ENCODE results near the gene UST.
A peak's percentile ranks its signal among the peaks of the same experiment; 100 is the strongest.

Gene UST

DNA sequence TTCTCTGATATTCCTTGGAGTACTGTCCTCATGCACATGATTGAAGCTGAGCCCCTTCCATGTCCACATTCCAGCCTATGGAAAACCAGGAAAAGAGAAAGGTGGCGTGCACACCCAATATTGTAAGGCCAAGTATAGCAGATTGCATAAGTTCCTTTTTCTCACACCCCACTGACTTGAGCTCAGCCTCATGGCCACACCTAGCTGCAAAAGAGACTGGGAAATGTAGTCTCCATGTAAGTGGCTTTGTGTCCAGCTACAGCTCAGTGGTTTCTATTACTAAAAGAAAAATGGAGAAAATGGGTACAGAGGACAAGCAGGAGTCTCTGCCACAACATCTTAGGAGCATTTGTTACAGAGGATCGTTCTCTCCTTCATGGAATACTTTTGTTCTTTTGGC, 10.8 kb upstream of the UST start:
- Histone ChIP-seq H3K36me3 (ENCODE audit: control insufficient read depth in 2 of 2, insufficient read depth in 2 of 2, low read length in 2 of 2) (no peaks in the 10 kb centered on the region), H3K9me3 (ENCODE audit: control insufficient read depth in 2 of 2, low read length in 2 of 2) (no peaks in the 10 kb centered on the region), H3K4me1 (ENCODE audit: control insufficient read depth in 2 of 2, insufficient read depth in 2 of 2, low read length in 2 of 2) (no peaks in the 10 kb centered on the region)

DNA sequence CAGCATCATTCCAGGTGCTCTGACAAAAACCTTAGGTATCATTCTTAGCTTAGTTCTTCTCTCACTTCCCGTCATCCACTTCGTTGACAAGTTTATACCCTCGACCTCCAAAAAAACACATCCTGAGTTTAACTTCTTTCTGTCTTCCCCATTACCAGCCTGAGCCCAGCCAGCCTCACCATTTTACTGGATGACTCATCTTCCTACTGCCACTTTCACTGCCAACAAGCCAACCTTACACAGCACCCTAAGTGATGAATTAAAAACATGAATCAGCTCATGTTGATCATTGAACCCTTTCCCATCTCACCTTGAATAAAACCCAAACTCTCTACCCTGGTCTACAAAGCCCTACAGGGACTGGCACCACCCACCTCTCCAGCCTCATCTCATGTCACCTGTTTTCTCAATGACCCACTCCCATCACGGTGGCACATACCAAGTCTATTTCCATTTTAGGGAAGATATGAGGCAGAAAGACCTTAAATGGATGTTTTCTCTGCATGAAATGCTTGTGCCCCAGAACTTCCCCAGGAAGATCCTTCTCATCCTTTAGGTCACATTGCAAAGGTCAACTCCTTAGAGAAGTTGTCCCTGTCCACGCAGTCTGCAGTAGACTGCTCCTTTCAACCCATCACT, 9.9 kb upstream of the UST start:
- no peaks in the 10 kb centered on the region for H3K27me3 ChIP-seq (ENCODE audit: control insufficient read depth in 2 of 2, insufficient read depth in 2 of 2, low read length in 2 of 2)
- H3K4me1 ChIP-seq (ENCODE audit: control insufficient read depth in 2 of 2, insufficient read depth in 2 of 2, low read length in 2 of 2), result no peaks in the 10 kb centered on the region
- no peaks in the 10 kb centered on the region for H3K36me3 ChIP-seq (ENCODE audit: control insufficient read depth in 2 of 2, insufficient read depth in 2 of 2, low read length in 2 of 2)
- no peak overlapping the region for H3K9ac ChIP-seq (ENCODE audit: low read depth in 1 of 2, low read length in 2 of 2)
- no peak overlapping the region for H3K27ac ChIP-seq (ENCODE audit: low read depth in 2 of 2, low read length in 2 of 2)
- no peaks in the 10 kb centered on the region for H3K9me3 ChIP-seq (ENCODE audit: control insufficient read depth in 2 of 2, low read length in 2 of 2)
- no peak overlapping the region for H3K4me3 ChIP-seq (ENCODE audit: low read length in 2 of 2)

More for the DNA sequence above, 10.8 kb upstream of the UST start:
- Histone ChIP-seq H3K27ac (ENCODE audit: low read depth in 2 of 2, low read length in 2 of 2) (no peak overlapping the region), H3K27me3 (ENCODE audit: control insufficient read depth in 2 of 2, insufficient read depth in 2 of 2, low read length in 2 of 2) (no peaks in the 10 kb centered on the region), H3K4me3 (ENCODE audit: low read length in 2 of 2) (no peak overlapping the region), H3K9ac (ENCODE audit: low read depth in 1 of 2, low read length in 2 of 2) (no peak overlapping the region)

DNA sequence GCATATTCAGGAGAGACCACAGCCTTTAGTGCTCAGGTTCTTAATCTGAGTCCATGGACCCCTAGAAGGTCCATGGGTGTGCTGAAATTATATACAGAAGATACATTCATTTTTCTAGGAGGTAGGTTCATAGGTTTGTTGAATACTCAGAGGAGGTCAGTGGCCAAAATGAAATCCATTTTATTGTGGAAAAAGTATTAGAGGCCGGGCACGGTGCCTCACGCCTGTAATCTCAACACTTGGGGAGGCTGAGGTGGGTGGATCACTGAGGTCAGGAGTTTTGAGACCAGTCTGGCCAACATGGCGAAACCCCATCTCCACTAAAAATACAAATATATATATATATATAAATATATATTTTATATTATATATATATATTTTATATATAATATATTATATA, 9.0 kb upstream of the UST start:
- Histone ChIP-seq H3K36me3 (ENCODE audit: control insufficient read depth in 2 of 2, insufficient read depth in 2 of 2, low read length in 2 of 2) (no peaks in the 10 kb centered on the region), H3K9ac (ENCODE audit: low read depth in 1 of 2, low read length in 2 of 2) (no peak overlapping the region), H3K4me3 (ENCODE audit: low read length in 2 of 2) (no peak overlapping the region), H3K27me3 (ENCODE audit: control insufficient read depth in 2 of 2, insufficient read depth in 2 of 2, low read length in 2 of 2) (no peaks in the 10 kb centered on the region), H3K4me1 (ENCODE audit: control insufficient read depth in 2 of 2, insufficient read depth in 2 of 2, low read length in 2 of 2) (no peaks in the 10 kb centered on the region), H3K9me3 (ENCODE audit: control insufficient read depth in 2 of 2, low read length in 2 of 2) (no peaks in the 10 kb centered on the region), H3K27ac (ENCODE audit: low read depth in 2 of 2, low read length in 2 of 2) (no peak overlapping the region)

DNA sequence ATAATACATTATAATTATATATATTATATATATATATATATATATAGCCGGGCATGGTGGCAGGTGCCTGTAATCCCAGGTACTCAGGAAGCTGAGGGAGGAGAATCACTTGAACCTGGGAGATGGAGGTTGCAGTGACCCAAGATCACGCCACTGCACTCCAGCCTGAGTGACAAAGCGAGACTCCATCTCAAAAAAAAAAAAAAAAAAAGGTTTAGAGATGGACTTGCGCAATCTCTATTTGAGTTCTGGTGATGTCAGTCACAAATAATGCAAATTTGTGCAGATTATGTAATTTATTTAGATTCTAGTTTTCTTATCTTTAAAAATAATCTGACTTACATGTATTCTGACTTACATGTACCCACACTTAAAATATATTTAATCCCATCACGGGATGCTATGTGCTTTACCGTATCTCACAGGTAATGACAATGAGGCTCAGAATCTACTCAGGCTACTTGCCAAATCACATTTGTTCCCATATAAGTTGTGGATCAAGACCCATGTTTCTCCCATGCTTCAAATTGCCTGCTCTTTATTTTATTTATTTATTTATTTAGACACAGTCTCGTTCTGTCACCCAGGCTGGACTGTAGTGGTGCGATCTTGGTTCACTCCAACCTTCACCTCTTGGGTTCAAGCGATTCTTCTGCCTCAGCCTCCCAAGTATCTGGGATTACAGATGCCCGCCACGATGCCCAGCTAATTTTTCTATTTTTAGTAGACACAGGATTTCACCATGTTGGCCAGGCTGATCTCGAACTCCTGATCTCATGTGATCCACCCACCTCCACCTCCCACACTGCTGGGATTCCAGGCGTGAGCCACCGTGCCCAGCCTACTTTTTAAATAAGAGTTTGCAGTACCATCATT, 7.6 kb upstream of the UST start:
- Histone ChIP-seq H3K36me3 (ENCODE audit: control insufficient read depth in 2 of 2, insufficient read depth in 2 of 2, low read length in 2 of 2) (no peaks in the 10 kb centered on the region), H3K9me3 (ENCODE audit: control insufficient read depth in 2 of 2, low read length in 2 of 2) (no peaks in the 10 kb centered on the region), H3K27ac (ENCODE audit: low read depth in 2 of 2, low read length in 2 of 2) (no peak overlapping the region), H3K9ac (ENCODE audit: low read depth in 1 of 2, low read length in 2 of 2) (no peak overlapping the region), H3K4me1 (ENCODE audit: control insufficient read depth in 2 of 2, insufficient read depth in 2 of 2, low read length in 2 of 2) (no peaks in the 10 kb centered on the region), H3K27me3 (ENCODE audit: control insufficient read depth in 2 of 2, insufficient read depth in 2 of 2, low read length in 2 of 2) (no peaks in the 10 kb centered on the region), H3K4me3 (ENCODE audit: low read length in 2 of 2) (no peak overlapping the region)

DNA sequence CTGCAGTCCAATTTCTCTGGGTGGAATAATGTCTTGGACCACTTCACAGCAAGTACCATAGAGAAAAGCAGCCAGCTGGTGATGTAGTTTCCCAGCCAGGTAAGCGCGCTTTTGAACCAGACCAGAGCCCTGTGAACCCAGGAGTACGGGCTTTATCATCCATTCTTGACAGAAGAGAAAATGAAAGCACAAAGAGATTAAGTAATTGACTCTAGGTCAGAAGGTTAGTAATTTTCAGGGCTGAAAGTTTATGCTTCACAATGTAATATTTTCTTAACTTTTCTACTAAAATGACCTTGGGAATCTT, 7.1 kb upstream of the UST start:
- no peaks in the 10 kb centered on the region for H3K36me3 ChIP-seq (ENCODE audit: control insufficient read depth in 2 of 2, insufficient read depth in 2 of 2, low read length in 2 of 2)
- H3K4me1 ChIP-seq (ENCODE audit: control insufficient read depth in 2 of 2, insufficient read depth in 2 of 2, low read length in 2 of 2), result no peaks in the 10 kb centered on the region
- peaks cover 0 to under 1% of the 10 kb centered on the region in 2 donors for H3K27me3 ChIP-seq (ENCODE audit: control insufficient read depth in 2 of 2, insufficient read depth in 2 of 2, low read length in 2 of 2)
- H3K27ac ChIP-seq (ENCODE audit: low read depth in 2 of 2, low read length in 2 of 2), result no peak overlapping the region
- no peak overlapping the region for H3K9ac ChIP-seq (ENCODE audit: low read depth in 1 of 2, low read length in 2 of 2)
- H3K9me3 ChIP-seq (ENCODE audit: control insufficient read depth in 2 of 2, low read length in 2 of 2), result no peaks in the 10 kb centered on the region
- no peak overlapping the region for H3K4me3 ChIP-seq (ENCODE audit: low read length in 2 of 2)

DNA sequence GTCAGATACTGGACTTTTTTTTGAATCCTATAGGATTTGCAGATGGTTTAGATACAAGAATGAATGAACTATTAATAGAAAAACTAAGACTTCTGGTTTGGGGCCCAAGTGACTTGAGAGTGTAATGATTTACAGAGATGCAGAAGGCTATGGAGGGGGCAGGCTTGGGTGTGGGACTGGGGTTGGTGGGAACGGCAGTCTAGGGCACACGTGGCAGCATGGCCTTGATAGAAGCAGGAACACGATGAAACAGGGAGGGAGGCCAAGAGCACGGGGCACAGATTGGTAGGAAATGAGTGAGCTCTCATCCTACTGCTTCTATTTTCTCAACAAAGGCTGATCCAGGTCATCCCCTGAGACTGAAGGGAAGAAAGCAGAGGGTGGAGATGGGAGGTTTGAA, 3.4 kb upstream of the UST start:
- H3K27ac ChIP-seq (ENCODE audit: low read depth in 2 of 2, low read length in 2 of 2), result no peak overlapping the region
- no peaks in the 10 kb centered on the region for H3K36me3 ChIP-seq (ENCODE audit: control insufficient read depth in 2 of 2, insufficient read depth in 2 of 2, low read length in 2 of 2)
- peaks cover 12 to 13% of the 10 kb centered on the region in 2 donors for H3K27me3 ChIP-seq (ENCODE audit: control insufficient read depth in 2 of 2, insufficient read depth in 2 of 2, low read length in 2 of 2)
- no peak overlapping the region for H3K4me3 ChIP-seq (ENCODE audit: low read length in 2 of 2)
- no peaks in the 10 kb centered on the region for H3K9me3 ChIP-seq (ENCODE audit: control insufficient read depth in 2 of 2, low read length in 2 of 2)
- H3K9ac ChIP-seq (ENCODE audit: low read depth in 1 of 2, low read length in 2 of 2), result no peak overlapping the region
- H3K4me1 ChIP-seq (ENCODE audit: control insufficient read depth in 2 of 2, insufficient read depth in 2 of 2, low read length in 2 of 2), result peaks cover 3 to 4% of the 10 kb centered on the region in 2 donors

DNA sequence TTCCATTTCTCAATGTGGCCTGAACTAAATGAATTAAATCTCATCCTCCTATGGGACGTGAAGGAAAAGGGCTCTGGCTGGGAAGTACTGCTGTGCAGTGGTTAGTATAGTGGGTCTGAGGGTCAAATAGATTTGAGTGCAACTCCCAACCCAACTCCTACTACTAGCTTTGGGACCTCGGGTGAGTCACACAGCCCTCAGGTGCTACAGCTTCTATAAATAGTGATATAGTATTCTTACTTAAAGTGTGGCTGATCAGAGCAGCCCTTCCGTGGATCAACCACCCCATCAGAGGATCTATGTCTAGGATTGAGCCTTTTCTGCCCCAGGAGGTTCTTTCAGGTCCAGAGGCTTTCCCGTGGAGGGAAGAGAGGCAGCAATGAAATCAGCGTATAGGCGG, 904 bp upstream of the UST start:
- H3K27me3 ChIP-seq (ENCODE audit: control insufficient read depth in 2 of 2, insufficient read depth in 2 of 2, low read length in 2 of 2), result peaks cover 18 to 24% of the 10 kb centered on the region in 2 donors
- H3K36me3 ChIP-seq (ENCODE audit: control insufficient read depth in 2 of 2, insufficient read depth in 2 of 2, low read length in 2 of 2), result no peaks in the 10 kb centered on the region
- H3K9me3 ChIP-seq (ENCODE audit: control insufficient read depth in 2 of 2, low read length in 2 of 2), result no peaks in the 10 kb centered on the region
- H3K9ac ChIP-seq (ENCODE audit: low read depth in 1 of 2, low read length in 2 of 2), result peak overlapping the region; percentile 55 to 60
- H3K4me3 ChIP-seq (ENCODE audit: low read length in 2 of 2), result peak overlapping the region; percentile 59 to 74
- peaks cover 3 to 4% of the 10 kb centered on the region in 2 donors for H3K4me1 ChIP-seq (ENCODE audit: control insufficient read depth in 2 of 2, insufficient read depth in 2 of 2, low read length in 2 of 2)
- H3K27ac ChIP-seq (ENCODE audit: low read depth in 2 of 2, low read length in 2 of 2), result peak overlapping the region; percentile 58 to 67

DNA sequence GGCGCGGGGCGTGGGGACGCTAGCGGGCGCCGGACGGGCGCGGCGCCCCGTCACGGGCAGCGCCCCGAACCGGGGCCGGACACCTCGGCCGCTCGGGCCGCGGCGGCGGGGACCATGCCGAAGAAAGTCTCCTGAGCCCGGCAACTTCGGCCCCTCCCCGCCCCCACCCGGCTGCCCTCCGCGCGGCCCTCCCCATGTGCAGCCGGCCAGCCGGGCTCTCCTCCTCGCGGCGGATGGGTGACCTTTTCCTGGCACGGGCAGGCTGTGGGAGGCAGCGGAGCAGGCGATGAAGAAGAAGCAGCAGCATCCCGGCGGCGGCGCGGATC, 278 bp downstream of the UST start:
- H3K36me3 ChIP-seq (ENCODE audit: control insufficient read depth in 2 of 2, insufficient read depth in 2 of 2, low read length in 2 of 2), result no peaks in the 10 kb centered on the region
- H3K9me3 ChIP-seq (ENCODE audit: control insufficient read depth in 2 of 2, low read length in 2 of 2), result no peaks in the 10 kb centered on the region
- peaks cover 3 to 4% of the 10 kb centered on the region in 2 donors for H3K4me1 ChIP-seq (ENCODE audit: control insufficient read depth in 2 of 2, insufficient read depth in 2 of 2, low read length in 2 of 2)
- H3K9ac ChIP-seq (ENCODE audit: low read depth in 1 of 2, low read length in 2 of 2), result peak overlapping the region; percentile 24 to 62
- H3K27me3 ChIP-seq (ENCODE audit: control insufficient read depth in 2 of 2, insufficient read depth in 2 of 2, low read length in 2 of 2), result peaks cover 18 to 24% of the 10 kb centered on the region in 2 donors
- H3K27ac ChIP-seq (ENCODE audit: low read depth in 2 of 2, low read length in 2 of 2), result peak overlapping the region; percentile 56 to 58
- H3K4me3 ChIP-seq (ENCODE audit: low read length in 2 of 2), result peak overlapping the region; percentile 72 to 74

DNA sequence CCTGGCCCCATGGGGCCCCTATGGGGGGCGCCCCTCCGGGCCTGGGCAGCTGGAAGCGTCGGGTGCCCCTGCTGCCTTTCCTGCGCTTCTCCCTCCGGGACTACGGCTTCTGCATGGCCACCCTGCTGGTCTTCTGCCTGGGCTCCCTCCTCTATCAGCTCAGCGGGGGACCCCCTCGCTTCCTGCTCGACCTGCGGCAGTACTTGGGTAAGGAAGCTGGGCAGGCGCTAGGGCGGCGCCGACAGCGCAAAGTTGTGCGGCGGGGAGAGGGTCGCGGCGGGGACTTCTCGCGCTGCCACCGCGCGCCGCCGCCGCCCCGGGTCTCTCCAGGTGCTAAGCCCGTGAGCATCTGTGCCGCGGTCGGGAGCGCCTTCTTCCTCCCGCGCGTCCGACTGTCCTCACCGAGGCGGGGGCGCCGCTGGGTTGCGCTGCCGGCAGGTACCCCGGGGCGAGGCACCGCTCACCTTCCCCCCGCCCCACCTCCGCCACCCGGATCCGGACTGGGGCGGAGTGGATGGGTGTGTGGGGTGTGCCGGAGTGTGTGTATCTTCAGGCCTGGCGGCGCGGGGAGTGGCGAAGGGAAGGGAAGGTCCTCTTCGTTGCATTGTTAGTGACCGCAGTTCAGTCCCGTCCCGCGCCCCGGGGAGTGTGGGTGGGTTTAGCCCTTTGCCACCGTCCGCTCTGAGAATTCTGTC, 788 bp downstream of the UST start:
- H3K4me3 ChIP-seq (ENCODE audit: low read length in 2 of 2), result peak overlapping the region; percentile 72 to 74
- H3K36me3 ChIP-seq (ENCODE audit: control insufficient read depth in 2 of 2, insufficient read depth in 2 of 2, low read length in 2 of 2), result no peaks in the 10 kb centered on the region
- H3K9ac ChIP-seq (ENCODE audit: low read depth in 1 of 2, low read length in 2 of 2), result peak overlapping the region; percentile 24 to 62
- H3K27me3 ChIP-seq (ENCODE audit: control insufficient read depth in 2 of 2, insufficient read depth in 2 of 2, low read length in 2 of 2), result peaks cover 18 to 24% of the 10 kb centered on the region in 2 donors
- H3K9me3 ChIP-seq (ENCODE audit: control insufficient read depth in 2 of 2, low read length in 2 of 2), result no peaks in the 10 kb centered on the region
- peak overlapping the region; percentile 56 to 58 for H3K27ac ChIP-seq (ENCODE audit: low read depth in 2 of 2, low read length in 2 of 2)
- H3K4me1 ChIP-seq (ENCODE audit: control insufficient read depth in 2 of 2, insufficient read depth in 2 of 2, low read length in 2 of 2), result peaks cover 3 to 4% of the 10 kb centered on the region in 2 donors

DNA sequence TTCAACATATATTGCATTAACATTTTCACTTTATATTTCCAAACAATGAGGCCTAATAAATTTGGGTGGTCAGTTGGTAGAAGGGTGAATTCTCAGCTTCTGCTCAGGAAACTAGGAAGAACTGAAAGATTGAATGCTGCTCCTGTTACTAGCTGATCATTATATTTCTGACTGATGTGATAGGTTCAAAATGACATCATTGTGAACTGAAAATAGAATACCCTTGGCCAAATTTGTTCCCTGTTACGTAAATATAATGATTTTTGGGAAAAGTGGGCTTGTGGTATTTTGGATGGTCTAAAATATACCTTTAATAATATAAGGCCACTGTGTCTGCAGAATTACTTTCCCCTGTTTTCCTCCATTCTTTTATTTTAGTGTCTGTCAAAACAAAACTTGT, 2.8 kb downstream of the UST start:
- H3K9me3 ChIP-seq (ENCODE audit: control insufficient read depth in 2 of 2, low read length in 2 of 2), result no peaks in the 10 kb centered on the region
- no peak overlapping the region for H3K27ac ChIP-seq (ENCODE audit: low read depth in 2 of 2, low read length in 2 of 2)
- peaks cover 18 to 24% of the 10 kb centered on the region in 2 donors for H3K27me3 ChIP-seq (ENCODE audit: control insufficient read depth in 2 of 2, insufficient read depth in 2 of 2, low read length in 2 of 2)
- no peak overlapping the region for H3K9ac ChIP-seq (ENCODE audit: low read depth in 1 of 2, low read length in 2 of 2)
- no peaks in the 10 kb centered on the region for H3K36me3 ChIP-seq (ENCODE audit: control insufficient read depth in 2 of 2, insufficient read depth in 2 of 2, low read length in 2 of 2)
- no peak overlapping the region for H3K4me3 ChIP-seq (ENCODE audit: low read length in 2 of 2)
- H3K4me1 ChIP-seq (ENCODE audit: control insufficient read depth in 2 of 2, insufficient read depth in 2 of 2, low read length in 2 of 2), result peaks cover 3 to 4% of the 10 kb centered on the region in 2 donors

Data from mucosa of rectum (tissue), 2 donors.